AG20443 (cell line): ENCODE results near the gene ANKAR.
"Not testable (repeated sequence)": the region's sequence is repeated elsewhere in the genome, so short reads cannot be mapped to it uniquely, and the experiment has no call there.

Experiments used
- DNase-seq: peaks from one replicate; pipeline ENCODE4 v3.0.0; 2012; ENCODE audit warnings: low spot score, mixed read lengths

The ANKAR gene

GRCh38 chr2:189709501-189710221 is 35.2 kb downstream of the ANKAR start:
- no peak for DNase-seq

- DNase-seq = not testable (repeated sequence)
Measured at GRCh38 chr2:189717593-189717992, 43.1 kb downstream of the ANKAR start.

- no peak for DNase-seq
Measured at GRCh38 chr2:189719571-189719970, 45.1 kb downstream of the ANKAR start.

- DNase-seq = no peak
Measured at GRCh38 chr2:189723192-189723591, 48.7 kb downstream of the ANKAR start.
